Stimulated activated CD4-positive, alpha-beta T cell treated with anti-CD3 and anti-CD28 coated beads, Interleukin-12 subunit alpha, Interleukin-12 subunit beta, amount 100 ng/mL, for 24 hours (primary cell): ENCODE results near the gene MYCBPAP.

Experiments
- DNase-seq, 2 experiments: peaks; one replicate each; pipeline ENCODE4 v3.0.0-alpha.2; 2020; ENCODE audit warnings: low read depth in 2 of 2

MYCBPAP gene

GRCh38 chr17:50517504-50518383, 9.5 kb downstream of the MYCBPAP start:
- no peak for DNase-seq

- no peak for DNase-seq
Observed at GRCh38 chr17:50518384-50519023, 10.3 kb downstream of the MYCBPAP start.

- DNase-seq: no peak
Observed at GRCh38 chr17:50519141-50519834, 11.0 kb downstream of the MYCBPAP start.

GRCh38 chr17:50520483-50520882, 12.2 kb downstream of the MYCBPAP start:
- no peak for DNase-seq

GRCh38 chr17:50521514-50521913, 13.3 kb downstream of the MYCBPAP start:
- no peak for DNase-seq

GRCh38 chr17:50522766-50523165, 14.5 kb downstream of the MYCBPAP start:
- DNase-seq: no peak

- no peak for DNase-seq
Observed at GRCh38 chr17:50523208-50523607, 15.0 kb downstream of the MYCBPAP start.

- DNase-seq: no peak
Observed at GRCh38 chr17:50524838-50525237, 16.6 kb downstream of the MYCBPAP start.

- no peak for DNase-seq
Observed at GRCh38 chr17:50527155-50527762, 19.0 kb downstream of the MYCBPAP start.

- no peak for DNase-seq
Observed at GRCh38 chr17:50527949-50528474, 19.8 kb downstream of the MYCBPAP start.

- no peak for DNase-seq
Observed at GRCh38 chr17:50529849-50530248, 21.6 kb downstream of the MYCBPAP start.

GRCh38 chr17:50531428-50532025, 23.3 kb downstream of the MYCBPAP start:
- no peak for DNase-seq

GRCh38 chr17:50532452-50533024, 24.3 kb downstream of the MYCBPAP start, which contains the start of gene EPN3:
Gene EPN3, plus strand, starts transcription at chr17:50532735. Its CDS starts 3,822 bp downstream, at chr17:50536557.
- DNase-seq: no peak

GRCh38 chr17:50533185-50533584, 24.9 kb downstream of the MYCBPAP start:
- no peak for DNase-seq

GRCh38 chr17:50533720-50534148, 25.5 kb downstream of the MYCBPAP start:
- DNase-seq: no peak

- DNase-seq: no peak
Observed at GRCh38 chr17:50534222-50534978, 26.2 kb downstream of the MYCBPAP start.

- DNase-seq: no peak
Observed at GRCh38 chr17:50534979-50535326, 26.7 kb downstream of the MYCBPAP start.

GRCh38 chr17:50535407-50535806, 27.2 kb downstream of the MYCBPAP start:
- DNase-seq: no peak

- DNase-seq: no peak
Observed at GRCh38 chr17:50536683-50537646, 28.7 kb downstream of the MYCBPAP start.
